ENCODE results near the gene ADAT3. TPM values are rescaled to one million over a fixed set of nuclear protein-coding genes. Genes with fewer than 3 reads are reported as not detected.
A peak's percentile ranks its signal among the peaks of the same experiment; 100 is the strongest.

The ADAT3 gene
- total and polyA plus RNA-seq, 4 donors, result 4.0 to 11.9 (median 6.8) TPM

GRCh38 chr19:1907563-1908363 is 2.6 kb downstream of the ADAT3 start:
- no peak for DNase-seq
- Histone ChIP-seq H3K4me3 (no peak overlapping the region), H3K36me3 (ENCODE audit: control insufficient read depth in 4 of 4, insufficient read depth in 4 of 4, low read length in 4 of 4) (peaks cover 0 to 16% (median under 1%) of the 10 kb centered on the region in 4 donors), H3K9ac (ENCODE audit: insufficient read depth in 1 of 2, low read length in 2 of 2) (peak overlapping the region in 1 of 2 donors; percentile 11), H3K9me3 (ENCODE audit: control insufficient read depth in 4 of 4, insufficient read depth in 3 of 4, low read length in 3 of 4) (no peaks in the 10 kb centered on the region), H3K27me3 (ENCODE audit: control insufficient read depth in 3 of 3, insufficient read depth in 3 of 3, low read length in 2 of 3) (no peaks in the 10 kb centered on the region), H3K27ac (ENCODE audit: low read depth in 1 of 2, low read length in 1 of 2) (peak overlapping the region in 1 of 2 donors; percentile 66), H3K4me1 (ENCODE audit: control insufficient read depth in 5 of 5, insufficient read depth in 5 of 5, low read length in 5 of 5) (peaks cover 0 to 18% (median 2%) of the 10 kb centered on the region in 5 donors)
- TF ChIP-seq CTCF (IDR thresholded peaks at IDR 0.05; ENCODE audit: control extremely low read depth, extremely low read depth), result no peak
- no peak for ATAC-seq (ENCODE audit: insufficient read depth, low FRiP score)
- 67 to 80% methylated on average over 43 of the region's 43 CpGs for WGBS, 2 donors

- WGBS, 2 donors, result 88 to 92% methylated on average over 13 of the region's 13 CpGs
- no peaks in the 10 kb centered on the region for H3K27me3 ChIP-seq (ENCODE audit: control insufficient read depth in 3 of 3, insufficient read depth in 3 of 3, low read length in 2 of 3)
- H3K9me3 ChIP-seq (ENCODE audit: control insufficient read depth in 4 of 4, insufficient read depth in 3 of 4, low read length in 3 of 4), result no peaks in the 10 kb centered on the region
- no peak overlapping the region for H3K9ac ChIP-seq (ENCODE audit: insufficient read depth in 1 of 2, low read length in 2 of 2)
- peaks cover 0 to 18% (median 2%) of the 10 kb centered on the region in 5 donors for H3K4me1 ChIP-seq (ENCODE audit: control insufficient read depth in 5 of 5, insufficient read depth in 5 of 5, low read length in 5 of 5)
- DNase-seq (no peak), ATAC-seq (ENCODE audit: insufficient read depth, low FRiP score) (no peak)
- peaks cover 0 to 21% (median 3%) of the 10 kb centered on the region in 4 donors for H3K36me3 ChIP-seq (ENCODE audit: control insufficient read depth in 4 of 4, insufficient read depth in 4 of 4, low read length in 4 of 4)
- no peak for TF ChIP-seq CTCF (IDR thresholded peaks at IDR 0.05; ENCODE audit: control extremely low read depth, extremely low read depth)
- H3K4me3 ChIP-seq, result no peak overlapping the region
- H3K27ac ChIP-seq (ENCODE audit: low read depth in 1 of 2, low read length in 1 of 2), result peak overlapping the region in 1 of 2 donors; percentile 66
Observed at GRCh38 chr19:1908364-1908678, 3.1 kb downstream of the ADAT3 start.

DNA sequence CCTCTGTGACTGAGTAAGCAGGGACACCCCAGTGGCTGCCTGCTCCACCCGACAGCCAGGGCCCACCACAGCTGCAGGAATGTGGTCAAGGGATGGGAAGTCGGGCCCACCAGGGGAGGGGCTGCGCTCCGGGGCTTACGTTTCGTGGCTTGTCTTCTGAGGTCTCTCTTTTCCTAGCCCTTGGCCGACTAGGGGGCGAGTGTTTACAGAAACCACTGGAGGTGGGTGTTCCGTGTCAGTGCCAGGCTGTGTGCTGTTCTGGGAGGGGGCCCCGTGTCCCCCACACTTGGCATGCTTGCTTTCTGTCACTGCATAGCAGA is 4.5 kb downstream of the ADAT3 start:
- no peaks in the 10 kb centered on the region for H3K9me3 ChIP-seq (ENCODE audit: control insufficient read depth in 4 of 4, insufficient read depth in 3 of 4, low read length in 3 of 4)
- peaks cover 0 to 28% (median 4%) of the 10 kb centered on the region in 4 donors for H3K36me3 ChIP-seq (ENCODE audit: control insufficient read depth in 4 of 4, insufficient read depth in 4 of 4, low read length in 4 of 4)
- ATAC-seq (ENCODE audit: insufficient read depth, low FRiP score), result no peak
- DNase-seq, result no peak
- no peak overlapping the region for H3K4me3 ChIP-seq
- no peak for TF ChIP-seq CTCF (IDR thresholded peaks at IDR 0.05; ENCODE audit: control extremely low read depth, extremely low read depth)
- peaks cover 0 to 16% (median 2%) of the 10 kb centered on the region in 5 donors for H3K4me1 ChIP-seq (ENCODE audit: control insufficient read depth in 5 of 5, insufficient read depth in 5 of 5, low read length in 5 of 5)
- H3K27ac ChIP-seq (ENCODE audit: low read depth in 1 of 2, low read length in 1 of 2), result peak overlapping the region in 1 of 2 donors; percentile 63
- WGBS, 2 donors, result 28 to 46% methylated on average over 8 to 10 of the region's 10 CpGs
- H3K27me3 ChIP-seq (ENCODE audit: control insufficient read depth in 3 of 3, insufficient read depth in 3 of 3, low read length in 2 of 3), result no peaks in the 10 kb centered on the region
- H3K9ac ChIP-seq (ENCODE audit: insufficient read depth in 1 of 2, low read length in 2 of 2), result no peak overlapping the region
